ENCODE data around the gene ELF5. TPM values are rescaled to one million over a fixed set of nuclear protein-coding genes. Genes with fewer than 3 reads are reported as not detected.

ELF5 gene
- total and polyA plus RNA-seq, 2 donors (not counting 3 experiments of a cell fraction or from before 2014, with no cell fraction given): not detected

GRCh38 chr11:34432822-34433221 is 80.8 kb downstream of the ELF5 start:
- no peak overlapping the region for H3K4me2 ChIP-seq (ENCODE audit: insufficient read depth, low read length)
- DNase-seq (ENCODE audit: low read depth, low spot score) (no peak), FAIRE-seq (no peak)
- no peak overlapping the region for H2AFZ ChIP-seq (ENCODE audit: low read depth, low read length)
- dilution Hi-C loops (cut with MboI; ENCODE audit: extremely low pct_ligation_motif_present, low sequenced_read_pairs) (no loop called here), intact Hi-C loops (cut with micrococcal nuclease) (no loop called here)
- no peaks in the 10 kb centered on the region for H3K9me3 ChIP-seq (replicated peaks; ENCODE audit: control insufficient read depth, insufficient read depth, low read length)
- H3K36me3 ChIP-seq (ENCODE audit: control insufficient read depth in 2 of 2, extremely low read depth in 1 of 2, insufficient read depth in 2 of 2, low read length in 2 of 2): no peaks in the 10 kb centered on the region
- POLR2A ChIA-PET: no interaction called here
- no peak for TF ChIP-seq POLR2A (IDR thresholded peaks at IDR 0.05; ENCODE audit: low read depth, low read length)
- BruUV-seq (replicated peaks): no TSS peak
- H3K9ac ChIP-seq (replicated peaks; ENCODE audit: extremely low read depth, insufficient read depth, low read length): no peak overlapping the region
- H3K27me3 ChIP-seq (ENCODE audit: control insufficient read depth in 2 of 2, insufficient read depth in 2 of 2, low read length in 2 of 2): peaks cover 7 to 8% of the 10 kb centered on the region in 2 experiments
- H4K20me1 ChIP-seq (replicated peaks; ENCODE audit: control insufficient read depth, extremely low read depth, insufficient read depth, low read length): no peaks in the 10 kb centered on the region
- no peaks in the 10 kb centered on the region for H3K79me2 ChIP-seq (ENCODE audit: control insufficient read depth, insufficient read depth, low read length)
- no peaks in the 10 kb centered on the region for H3K4me1 ChIP-seq (ENCODE audit: control insufficient read depth, extremely low read depth, insufficient read depth, low read length)
- H3K27ac ChIP-seq (ENCODE audit: insufficient read depth, low read depth, low read length): no peak overlapping the region
- H3K9me1 ChIP-seq (replicated peaks; ENCODE audit: control insufficient read depth, extremely low read depth, insufficient read depth, low read length): no peaks in the 10 kb centered on the region
- CTCF ChIA-PET: interaction anchor here (1.1 to 1.2 kb wide), 3 partner anchors 15 to 26 kb away, joined by 3 to 4 read pairs (median 4); no protein-coding TSS in a partner anchor
- H3K4me3 ChIP-seq (replicated peaks in 1 of 3; ENCODE audit: insufficient read depth in 1 of 3, low read depth in 1 of 3, low read length in 3 of 3): no peak overlapping the region

DNA sequence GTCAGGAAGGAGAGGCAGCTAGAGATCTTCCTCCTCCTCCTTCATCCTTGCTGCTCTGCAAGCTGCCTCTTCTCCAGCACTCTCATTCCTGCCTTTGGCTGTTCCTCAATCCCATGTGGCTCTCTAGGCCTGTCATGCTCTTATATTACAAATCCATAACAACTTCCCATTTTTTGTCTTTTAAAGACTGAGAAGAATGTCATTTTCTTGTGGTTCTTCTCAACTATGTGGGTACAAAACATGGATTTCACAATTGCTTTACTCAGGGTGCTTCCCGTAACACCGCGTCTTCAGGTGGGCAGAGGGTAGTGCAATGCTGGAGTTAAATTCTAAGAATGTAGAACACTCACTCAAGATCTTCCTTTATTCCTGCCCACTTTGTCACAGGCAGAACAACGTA is 81.6 kb downstream of the ELF5 start:
- BruUV-seq (replicated peaks): no TSS peak
- ChIA-PET POLR2A (no interaction called here), CTCF (interaction anchor here (1.1 kb wide), 1 partner anchor 10 kb away, joined by 3 read pairs; no protein-coding TSS in a partner anchor)

More for the DNA sequence above, 81.6 kb downstream of the ELF5 start:
- no peak overlapping the region for H2AFZ ChIP-seq (ENCODE audit: low read depth, low read length)
- H3K9me1 ChIP-seq (replicated peaks; ENCODE audit: control insufficient read depth, extremely low read depth, insufficient read depth, low read length): no peaks in the 10 kb centered on the region
- H3K36me3 ChIP-seq (ENCODE audit: control insufficient read depth in 2 of 2, extremely low read depth in 1 of 2, insufficient read depth in 2 of 2, low read length in 2 of 2): no peaks in the 10 kb centered on the region
- no peak overlapping the region for H3K4me2 ChIP-seq (ENCODE audit: insufficient read depth, low read length)
- H4K20me1 ChIP-seq (replicated peaks; ENCODE audit: control insufficient read depth, extremely low read depth, insufficient read depth, low read length): no peaks in the 10 kb centered on the region
- no peak overlapping the region for H3K4me3 ChIP-seq (replicated peaks in 1 of 3; ENCODE audit: insufficient read depth in 1 of 3, low read depth in 1 of 3, low read length in 3 of 3)
- no peaks in the 10 kb centered on the region for H3K9me3 ChIP-seq (replicated peaks; ENCODE audit: control insufficient read depth, insufficient read depth, low read length)
- H3K79me2 ChIP-seq (ENCODE audit: control insufficient read depth, insufficient read depth, low read length): no peaks in the 10 kb centered on the region
- intact Hi-C loops (cut with micrococcal nuclease) (no loop called here), dilution Hi-C loops (cut with MboI; ENCODE audit: extremely low pct_ligation_motif_present, low sequenced_read_pairs) (no loop called here)
- peaks cover 7 to 13% of the 10 kb centered on the region in 2 experiments for H3K27me3 ChIP-seq (ENCODE audit: control insufficient read depth in 2 of 2, insufficient read depth in 2 of 2, low read length in 2 of 2)
- no peaks in the 10 kb centered on the region for H3K4me1 ChIP-seq (ENCODE audit: control insufficient read depth, extremely low read depth, insufficient read depth, low read length)
- no peak overlapping the region for H3K27ac ChIP-seq (ENCODE audit: insufficient read depth, low read depth, low read length)
- no peak overlapping the region for H3K9ac ChIP-seq (replicated peaks; ENCODE audit: extremely low read depth, insufficient read depth, low read length)
- DNase-seq (ENCODE audit: low read depth, low spot score) (no peak), FAIRE-seq (no peak)
- TF ChIP-seq MYC (IDR thresholded peaks at IDR 0.05; ENCODE audit: low read depth, low read length): no peak

Other genes starting within 250 kb of the ELF5 start
- gene ABTB2, start 155.8 kb downstream of the ELF5 start, total RNA-seq: 0.11 and 0.25 TPM in 2 replicates
- 0.14 and 0.18 TPM in 2 replicates for gene ABTB2, start 155.8 kb downstream of the ELF5 start, polyA plus RNA-seq
- gene CAT, start 74.9 kb downstream of the ELF5 start, total RNA-seq: 27.2 and 32.7 TPM in 2 replicates
- 41.5 and 50.5 TPM in 2 replicates for gene CAT, start 74.9 kb downstream of the ELF5 start, polyA plus RNA-seq
- gene EHF, start 107.3 kb upstream of the ELF5 start, total RNA-seq: not detected in 2 replicates
- gene EHF, start 107.3 kb upstream of the ELF5 start, polyA plus RNA-seq: not detected in 2 replicates

All from endothelial cell of umbilical vein (primary cell).